HEK293 (cell line): ENCODE measurements around the gene SREBF2.
A peak's percentile ranks its signal among the peaks of the same experiment; 100 is the strongest.

Source experiments
- CTCF ChIA-PET: fragments of 350-600 bp; formaldehyde crosslinking; extraction: SDS; loops from one replicate; lab custom pipeline; 2021; ENCODE audit warnings: antibody characterized with exemption; lab: Yijun Ruan, JAX
- POLR2A ChIA-PET: fragments of 300-600 bp; formaldehyde crosslinking; extraction: SDS; loops from one replicate; lab custom pipeline; 2020; ENCODE audit warnings: antibody characterized with exemption, inconsistent platforms; lab: Yijun Ruan, JAX
- H3K27ac ChIP-seq: fragments of 200-500 bp; sonication (Bioruptor generic); 2 replicates; pipeline ENCODE4 v1.5.1; 2014; ENCODE audit warnings: low read depth, low read length, control low read depth, inconsistent platforms; ENCODE audit errors: extremely low read depth
- H3K36me3 ChIP-seq, 2 experiments: fragments of 200-500 bp in 1 of 2; sonication (Bioruptor generic) in 1 of 2; 1 replicate in 1 of 2; 2 replicates in 1 of 2; pipeline ENCODE4 v1.5.1; 2014 to 2017; ENCODE audit warnings: inconsistent platforms in 2 of 2, low read length in 2 of 2; ENCODE audit not compliant: control insufficient read depth in 2 of 2, insufficient read depth in 1 of 2
- H3K4me1 ChIP-seq: fragments of 200-500 bp; sonication (Bioruptor generic); 2 replicates; pipeline ENCODE4 v1.5.1; 2014; ENCODE audit warnings: mild to moderate bottlenecking, low read length, inconsistent platforms; ENCODE audit not compliant: control insufficient read depth, insufficient read depth
- H3K4me3 ChIP-seq: 2 replicates; pipeline ENCODE4 v1.5.1; 2011; ENCODE audit warnings: low read depth, mild to moderate bottlenecking, control low read depth, low read length, moderate library complexity
- H3K9me3 ChIP-seq: fragments of 200-500 bp; sonication (Bioruptor generic); 2 replicates; pipeline ENCODE4 v1.5.1; 2014; ENCODE audit warnings: low read depth, low read length, inconsistent platforms; ENCODE audit not compliant: control insufficient read depth, insufficient read depth
- CTCF ChIP-seq: fragments of 450-650 bp; formaldehyde crosslinking; IDR thresholded peaks from 2 replicates; pipeline ENCODE4 v1.5.1; 2016; ENCODE audit warnings: missing biosample characterization, missing genetic modification characterization
- EGR2 ChIP-seq: fragments of 450-650 bp; formaldehyde crosslinking; IDR thresholded peaks from 2 replicates; pipeline ENCODE4 v1.5.1; 2016; ENCODE audit warnings: low read depth, missing biosample characterization, missing genetic modification characterization
- GLI4 ChIP-seq: fragments of 450-650 bp; formaldehyde crosslinking; IDR thresholded peaks from 2 replicates; pipeline ENCODE4 v1.5.1; 2016; ENCODE audit warnings: missing biosample characterization, missing genetic modification characterization
- GLIS2 ChIP-seq: fragments of 450-650 bp; formaldehyde crosslinking; IDR thresholded peaks from 2 replicates; pipeline ENCODE4 v1.5.1; 2016; ENCODE audit warnings: missing biosample characterization, missing genetic modification characterization
- KLF9 ChIP-seq: fragments of 450-650 bp; formaldehyde crosslinking; IDR thresholded peaks from 2 replicates; pipeline ENCODE4 v1.5.1; 2016; ENCODE audit warnings: missing biosample characterization, missing genetic modification characterization, low read depth
- REPIN1 ChIP-seq: fragments of 450-650 bp; formaldehyde crosslinking; IDR thresholded peaks from 2 replicates; pipeline ENCODE4 v1.5.1; 2017; ENCODE audit warnings: missing biosample characterization, missing genetic modification characterization, low read depth
- SCRT1 ChIP-seq: fragments of 450-650 bp; formaldehyde crosslinking; IDR thresholded peaks from 2 replicates; pipeline ENCODE4 v1.5.1; 2016; ENCODE audit warnings: missing biosample characterization, missing genetic modification characterization, borderline replicate concordance
- YY1 ChIP-seq: fragments of 450-650 bp; formaldehyde crosslinking; IDR thresholded peaks from 2 replicates; pipeline ENCODE4 v1.5.1; 2018; ENCODE audit warnings: missing biosample characterization, missing genetic modification characterization
- ZBTB48 ChIP-seq: fragments of 450-650 bp; formaldehyde crosslinking; IDR thresholded peaks from 2 replicates; pipeline ENCODE4 v1.5.1; 2016; ENCODE audit warnings: missing biosample characterization, missing genetic modification characterization
- ZBTB7A ChIP-seq: fragments of 450-650 bp; formaldehyde crosslinking; IDR thresholded peaks from 2 replicates; pipeline ENCODE4 v1.5.1; 2016; ENCODE audit warnings: low read depth, missing biosample characterization, missing genetic modification characterization
- ZBTB8A ChIP-seq: fragments of 450-650 bp; formaldehyde crosslinking; IDR thresholded peaks from 2 replicates; pipeline ENCODE4 v1.5.1; 2016; ENCODE audit warnings: missing biosample characterization, missing genetic modification characterization
- ZFHX2 ChIP-seq: fragments of 450-650 bp; formaldehyde crosslinking; conservative IDR thresholded peaks from 2 replicates; pipeline ENCODE4 v1.5.1; 2016; ENCODE audit warnings: missing biosample characterization, missing genetic modification characterization
- ZFP69B ChIP-seq: fragments of 450-650 bp; formaldehyde crosslinking; IDR thresholded peaks from 2 replicates; pipeline ENCODE4 v1.5.1; 2016; ENCODE audit warnings: missing biosample characterization, missing genetic modification characterization
- ZNF146 ChIP-seq: fragments of 450-650 bp; formaldehyde crosslinking; IDR thresholded peaks from 2 replicates; pipeline ENCODE4 v1.5.1; 2016; ENCODE audit warnings: missing biosample characterization, missing genetic modification characterization
- ZNF184 ChIP-seq: fragments of 450-650 bp; IDR thresholded peaks from 2 replicates; pipeline ENCODE4 v1.5.1; 2018; ENCODE audit warnings: missing biosample characterization, mild to moderate bottlenecking, missing genetic modification characterization
- ZNF2 ChIP-seq: fragments of 450-650 bp; formaldehyde crosslinking; IDR thresholded peaks from 2 replicates; pipeline ENCODE4 v1.5.1; 2016; ENCODE audit warnings: missing biosample characterization, missing genetic modification characterization
- ZNF202 ChIP-seq: fragments of 450-650 bp; formaldehyde crosslinking; IDR thresholded peaks from 2 replicates; pipeline ENCODE4 v1.5.1; 2016; ENCODE audit warnings: missing biosample characterization, missing genetic modification characterization, borderline replicate concordance
- ZNF211 ChIP-seq: fragments of 450-650 bp; formaldehyde crosslinking; IDR thresholded peaks from 2 replicates; pipeline ENCODE4 v1.5.1; 2016; ENCODE audit warnings: low read depth, missing biosample characterization, missing genetic modification characterization
- ZNF214 ChIP-seq: fragments of 450-650 bp; formaldehyde crosslinking; IDR thresholded peaks from 2 replicates; pipeline ENCODE4 v1.5.1; 2017; ENCODE audit warnings: missing biosample characterization, mild to moderate bottlenecking, missing genetic modification characterization, borderline replicate concordance
- ZNF223 ChIP-seq: fragments of 450-650 bp; formaldehyde crosslinking; IDR thresholded peaks from 2 replicates; pipeline ENCODE4 v1.5.1; 2016; ENCODE audit warnings: missing biosample characterization, missing genetic modification characterization
- ZNF266 ChIP-seq: fragments of 450-650 bp; formaldehyde crosslinking; IDR thresholded peaks from 2 replicates; pipeline ENCODE4 v1.5.1; 2016; ENCODE audit warnings: missing biosample characterization, missing genetic modification characterization, low read depth
- ZNF292 ChIP-seq: fragments of 450-650 bp; formaldehyde crosslinking; IDR thresholded peaks from 2 replicates; pipeline ENCODE4 v1.5.1; 2016; ENCODE audit warnings: low read depth, missing biosample characterization, missing genetic modification characterization, borderline replicate concordance
- ZNF302 ChIP-seq: fragments of 450-650 bp; formaldehyde crosslinking; IDR thresholded peaks from 2 replicates; pipeline ENCODE4 v1.5.1; 2016; ENCODE audit warnings: missing biosample characterization, missing genetic modification characterization, low read depth
- ZNF335 ChIP-seq: fragments of 450-650 bp; formaldehyde crosslinking; conservative IDR thresholded peaks from 2 replicates; pipeline ENCODE4 v1.5.1; 2016; ENCODE audit warnings: missing biosample characterization, missing genetic modification characterization
- ZNF341 ChIP-seq: fragments of 450-650 bp; formaldehyde crosslinking; IDR thresholded peaks from 2 replicates; pipeline ENCODE4; 2016; ENCODE audit warnings: low read depth, missing biosample characterization, missing genetic modification characterization
- ZNF37A ChIP-seq: fragments of 450-650 bp; IDR thresholded peaks from 2 replicates; pipeline ENCODE4 v1.5.1; 2018; ENCODE audit warnings: missing biosample characterization, missing genetic modification characterization
- ZNF416 ChIP-seq: fragments of 450-650 bp; formaldehyde crosslinking; IDR thresholded peaks from 2 replicates; pipeline ENCODE4 v1.5.1; 2016; ENCODE audit warnings: missing biosample characterization, missing genetic modification characterization
- ZNF600 ChIP-seq: fragments of 450-650 bp; formaldehyde crosslinking; IDR thresholded peaks from 2 replicates; pipeline ENCODE4 v1.5.1; 2016; ENCODE audit warnings: missing biosample characterization, missing genetic modification characterization
- ZNF639 ChIP-seq: fragments of 450-650 bp; formaldehyde crosslinking; IDR thresholded peaks from 2 replicates; pipeline ENCODE4 v1.5.1; 2016; ENCODE audit warnings: missing biosample characterization, missing genetic modification characterization
- ZNF645 ChIP-seq: fragments of 450-650 bp; formaldehyde crosslinking; IDR thresholded peaks from 2 replicates; pipeline ENCODE4; 2016; ENCODE audit warnings: missing biosample characterization, missing genetic modification characterization
- ZNF658 ChIP-seq: fragments of 450-650 bp; formaldehyde crosslinking; IDR thresholded peaks from 2 replicates; pipeline ENCODE4; 2016; ENCODE audit warnings: missing biosample characterization, missing genetic modification characterization
- ZNF707 ChIP-seq: fragments of 450-650 bp; formaldehyde crosslinking; IDR thresholded peaks from 2 replicates; pipeline ENCODE4 v1.5.1; 2016; ENCODE audit warnings: missing biosample characterization, missing genetic modification characterization
- ZNF747 ChIP-seq: fragments of 450-650 bp; formaldehyde crosslinking; IDR thresholded peaks from 2 replicates; pipeline ENCODE4 v1.5.1; 2016; ENCODE audit warnings: missing biosample characterization, missing genetic modification characterization
- ZNF777 ChIP-seq: fragments of 450-650 bp; formaldehyde crosslinking; IDR thresholded peaks from 2 replicates; pipeline ENCODE4 v1.5.1; 2017; ENCODE audit warnings: missing biosample characterization, missing genetic modification characterization, borderline replicate concordance
- ZNF785 ChIP-seq: fragments of 450-650 bp; formaldehyde crosslinking; IDR thresholded peaks from 2 replicates; pipeline ENCODE4 v1.5.1; 2016; ENCODE audit warnings: missing biosample characterization, missing genetic modification characterization
- ZNF791 ChIP-seq: fragments of 450-650 bp; formaldehyde crosslinking; IDR thresholded peaks from 2 replicates; pipeline ENCODE4 v1.5.1; 2016; ENCODE audit warnings: missing biosample characterization, missing genetic modification characterization
- ZSCAN30 ChIP-seq: fragments of 450-650 bp; IDR thresholded peaks from 2 replicates; pipeline ENCODE4 v1.5.1; 2018; ENCODE audit warnings: missing biosample characterization, mild to moderate bottlenecking, missing genetic modification characterization, moderate library complexity

Gene SREBF2

GRCh38 chr22:41833369-41834004 lies 582 bp downstream of the SREBF2 start:
- H3K36me3 ChIP-seq, result peaks cover 13 to 15% of the 10 kb centered on the region in 2 experiments
- H3K27ac ChIP-seq, result peak overlapping the region; percentile 87
- H3K9me3 ChIP-seq, result no peaks in the 10 kb centered on the region
- ChIA-PET CTCF (interaction anchor here (0.5 to 4.0 kb wide), 7 partner anchors 13 to 136 kb away, joined by 3 to 19 read pairs (median 5); no protein-coding TSS in a partner anchor), POLR2A (interaction anchor here (0.7 to 1.6 kb wide), 17 partner anchors 8 to 244 kb away, joined by 3 to 35 read pairs (median 4); partner anchors contain the start of genes CCDC134, CENPM, MEI1 and PMM1)
- H3K4me3 ChIP-seq, result peak overlapping the region; percentile 96
- H3K4me1 ChIP-seq, result peaks cover 3% of the 10 kb centered on the region; the same call in 1 of the 2 replicates
- TF ChIP-seq ZBTB7A (tag by site-specific recombination), result no peak
- no peak for TF ChIP-seq GLI4 (tag by site-specific recombination)
- TF ChIP-seq YY1 (tag by site-specific recombination), result no peak
- no peak for TF ChIP-seq GLIS2 (tag by site-specific recombination)
- TF ChIP-seq ZNF146, result no peak
- TF ChIP-seq ZNF777, result no peak; the same call in 1 of the 2 replicates
- TF ChIP-seq ZNF707 (tag by site-specific recombination), result no peak
- no peak for TF ChIP-seq ZNF791 (tag by site-specific recombination)
- no peak for TF ChIP-seq ZNF747
- no peak for TF ChIP-seq ZNF639 (tag by site-specific recombination)
- TF ChIP-seq ZNF211 (tag by site-specific recombination), result no peak
- no peak for TF ChIP-seq ZNF341 (tag by site-specific recombination)
- TF ChIP-seq ZNF302, result no peak
- no peak for TF ChIP-seq ZNF600
- no peak for TF ChIP-seq ZNF416 (tag by site-specific recombination)
- no peak for TF ChIP-seq REPIN1 (tag by site-specific recombination)
- TF ChIP-seq ZBTB8A, result peak; percentile 12; the same call in 1 of the 2 replicates
- no peak for TF ChIP-seq ZNF223 (tag by site-specific recombination)
- 0 out of 2 replicates have a peak, but pooled peaks have one; percentile 3 for TF ChIP-seq CTCF
- TF ChIP-seq ZNF202, result no peak
- no peak for TF ChIP-seq ZNF292 (tag by site-specific recombination)
- TF ChIP-seq ZNF184 (tag by site-specific recombination), result no peak
- TF ChIP-seq ZNF2 (tag by site-specific recombination), result no peak
- no peak for TF ChIP-seq KLF9 (tag by site-specific recombination)
- 0 out of 2 replicates have a peak, but pooled peaks have one; percentile 21 for TF ChIP-seq ZBTB48 (tag by site-specific recombination)
- TF ChIP-seq ZSCAN30 (tag by site-specific recombination), result no peak
- TF ChIP-seq ZFHX2 (tag by site-specific recombination), result peak; percentile 82
- TF ChIP-seq ZNF645, result no peak
- TF ChIP-seq ZNF335 (tag by site-specific recombination), result 0 out of 2 replicates have a peak, but pooled peaks have one; percentile 35
- TF ChIP-seq ZNF37A (tag by site-specific recombination), result no peak
- no peak for TF ChIP-seq EGR2 (tag by site-specific recombination)
- no peak; the same call in 1 of the 2 replicates for TF ChIP-seq ZNF785 (tag by site-specific recombination)
- no peak for TF ChIP-seq ZFP69B
- no peak for TF ChIP-seq SCRT1 (tag by site-specific recombination)
- TF ChIP-seq ZNF658 (tag by site-specific recombination), result no peak
- no peak for TF ChIP-seq ZNF266
- no peak for TF ChIP-seq ZNF214 (tag by site-specific recombination)
